ENCODE data around the gene SPPL3. TPM values are rescaled to one million over a fixed set of nuclear protein-coding genes. Genes with fewer than 3 reads are reported as not detected.

The SPPL3 gene
- total RNA-seq, 1 donor, result 10.9 TPM

DNA sequence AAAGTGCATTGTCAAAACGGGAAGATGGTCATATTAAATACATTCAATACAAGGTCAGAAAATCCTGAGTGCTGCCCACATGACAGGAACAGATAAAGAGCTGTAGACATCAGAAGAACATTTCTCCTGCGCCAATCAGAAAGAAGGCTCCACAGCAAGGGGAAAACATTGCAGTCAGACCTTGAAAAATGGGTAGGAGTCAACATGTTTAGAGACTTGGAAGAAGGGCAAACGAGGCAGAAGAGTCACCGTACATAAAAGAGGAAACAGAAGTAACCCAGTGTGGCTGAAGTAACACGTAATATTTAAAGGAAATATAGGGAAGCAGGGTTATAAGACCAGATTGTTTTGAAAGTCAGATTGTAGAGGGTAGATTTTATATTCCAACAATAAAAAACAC is 11.9 kb downstream of the SPPL3 start:
- Histone ChIP-seq H3K27me3 (ENCODE audit: insufficient read depth, low read length) (no peaks in the 10 kb centered on the region), H3K36me3 (ENCODE audit: insufficient read depth, low read length) (no peaks in the 10 kb centered on the region), H3K4me2 (ENCODE audit: insufficient read depth, low read length) (no peak overlapping the region), H3K79me2 (ENCODE audit: insufficient read depth, low read length) (peaks cover 82% of the 10 kb centered on the region), H2AFZ (ENCODE audit: low read length) (no peak overlapping the region), H3K4me3 (ENCODE audit: insufficient read depth, low read length) (no peak overlapping the region), H3K4me1 (ENCODE audit: insufficient read depth, low read length) (no peaks in the 10 kb centered on the region), H3K9me3 (ENCODE audit: low read depth, low read length) (no peaks in the 10 kb centered on the region), H3K27ac (ENCODE audit: low read depth, low read length) (no peak overlapping the region), H4K20me1 (ENCODE audit: insufficient read depth, low read length) (peaks cover 25% of the 10 kb centered on the region)
- no peak for DNase-seq (ENCODE audit: insufficient read length, low spot score, missing footprints)
- TF ChIP-seq CTCF (IDR thresholded peaks at IDR 0.05; ENCODE audit: extremely low read depth, low read depth, low read length), result no peak

DNA sequence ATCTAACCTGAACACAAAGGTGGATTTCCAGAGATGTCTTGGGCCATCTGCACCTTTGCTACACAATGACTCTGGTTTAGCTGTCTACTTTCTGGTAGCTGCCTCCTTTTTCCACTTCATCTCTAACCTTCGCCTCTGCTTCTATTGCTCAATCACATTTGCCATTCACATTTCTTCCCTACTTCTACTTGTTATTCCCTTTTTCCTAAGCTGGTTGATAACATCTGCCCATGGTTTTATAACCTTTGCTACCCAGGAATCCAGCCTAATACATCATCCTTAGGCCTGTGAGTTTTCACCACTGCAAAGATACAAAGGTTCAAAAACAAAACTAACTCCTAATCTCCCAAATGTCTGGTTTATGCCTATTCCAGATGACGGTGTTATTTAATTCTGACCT is 13.2 kb downstream of the SPPL3 start:
- H3K4me1 ChIP-seq (ENCODE audit: insufficient read depth, low read length), result no peaks in the 10 kb centered on the region
- H3K4me3 ChIP-seq (ENCODE audit: insufficient read depth, low read length), result no peak overlapping the region
- H3K36me3 ChIP-seq (ENCODE audit: insufficient read depth, low read length), result no peaks in the 10 kb centered on the region
- peaks cover 28% of the 10 kb centered on the region for H4K20me1 ChIP-seq (ENCODE audit: insufficient read depth, low read length)
- no peaks in the 10 kb centered on the region for H3K9me3 ChIP-seq (ENCODE audit: low read depth, low read length)
- no peak for DNase-seq (ENCODE audit: insufficient read length, low spot score, missing footprints)
- H3K27ac ChIP-seq (ENCODE audit: low read depth, low read length), result no peak overlapping the region
- H2AFZ ChIP-seq (ENCODE audit: low read length), result no peak overlapping the region
- peaks cover 78% of the 10 kb centered on the region for H3K79me2 ChIP-seq (ENCODE audit: insufficient read depth, low read length)
- TF ChIP-seq CTCF (IDR thresholded peaks at IDR 0.05; ENCODE audit: extremely low read depth, low read depth, low read length), result no peak
- no peaks in the 10 kb centered on the region for H3K27me3 ChIP-seq (ENCODE audit: insufficient read depth, low read length)
- no peak overlapping the region for H3K4me2 ChIP-seq (ENCODE audit: insufficient read depth, low read length)

DNA sequence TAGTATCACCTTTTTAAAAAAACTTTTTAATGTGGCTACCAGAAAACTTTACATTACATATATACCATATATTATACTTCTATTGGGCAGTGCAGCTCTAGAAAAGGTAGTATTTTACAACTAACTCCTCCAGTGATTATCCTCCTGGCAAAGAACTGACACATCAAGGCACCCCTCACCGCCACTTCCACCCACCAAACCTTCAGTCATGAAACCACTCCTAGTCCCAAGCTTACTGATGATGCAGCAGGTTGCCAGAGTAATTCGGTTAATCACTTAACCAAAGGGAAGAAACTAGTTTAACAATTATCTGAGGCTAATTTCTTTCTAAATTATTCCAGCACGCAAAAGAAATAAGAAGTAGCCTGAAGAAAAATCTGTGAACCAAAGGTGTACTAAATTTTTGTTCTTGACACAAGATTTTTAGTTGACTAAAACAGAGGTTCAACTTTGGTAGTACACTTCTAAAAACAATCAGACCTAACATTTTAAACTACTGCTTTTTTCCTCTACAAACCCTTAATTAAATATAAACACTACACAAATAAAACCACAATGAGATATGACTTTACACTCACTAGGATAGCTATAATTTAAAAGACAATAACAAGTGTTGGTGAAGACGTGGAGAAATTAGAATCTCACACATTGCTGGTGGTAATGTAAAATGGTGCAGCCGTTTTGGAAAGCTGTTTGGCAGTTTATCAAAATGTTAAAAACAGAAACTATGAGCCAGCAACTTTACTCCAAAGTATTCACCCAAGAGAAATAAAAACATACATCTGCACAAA is 16.7 kb downstream of the SPPL3 start:
- no peaks in the 10 kb centered on the region for H3K9me3 ChIP-seq (ENCODE audit: low read depth, low read length)
- no peaks in the 10 kb centered on the region for H3K36me3 ChIP-seq (ENCODE audit: insufficient read depth, low read length)
- H2AFZ ChIP-seq (ENCODE audit: low read length), result no peak overlapping the region
- no peaks in the 10 kb centered on the region for H3K4me1 ChIP-seq (ENCODE audit: insufficient read depth, low read length)
- no peak for TF ChIP-seq CTCF (IDR thresholded peaks at IDR 0.05; ENCODE audit: extremely low read depth, low read depth, low read length)
- DNase-seq (ENCODE audit: insufficient read length, low spot score, missing footprints), result no peak
- no peaks in the 10 kb centered on the region for H3K27me3 ChIP-seq (ENCODE audit: insufficient read depth, low read length)
- H4K20me1 ChIP-seq (ENCODE audit: insufficient read depth, low read length), result peaks cover 19% of the 10 kb centered on the region
- H3K27ac ChIP-seq (ENCODE audit: low read depth, low read length), result no peak overlapping the region
- no peak overlapping the region for H3K4me2 ChIP-seq (ENCODE audit: insufficient read depth, low read length)
- H3K4me3 ChIP-seq (ENCODE audit: insufficient read depth, low read length), result no peak overlapping the region
- H3K79me2 ChIP-seq (ENCODE audit: insufficient read depth, low read length), result peaks cover 70% of the 10 kb centered on the region

DNA sequence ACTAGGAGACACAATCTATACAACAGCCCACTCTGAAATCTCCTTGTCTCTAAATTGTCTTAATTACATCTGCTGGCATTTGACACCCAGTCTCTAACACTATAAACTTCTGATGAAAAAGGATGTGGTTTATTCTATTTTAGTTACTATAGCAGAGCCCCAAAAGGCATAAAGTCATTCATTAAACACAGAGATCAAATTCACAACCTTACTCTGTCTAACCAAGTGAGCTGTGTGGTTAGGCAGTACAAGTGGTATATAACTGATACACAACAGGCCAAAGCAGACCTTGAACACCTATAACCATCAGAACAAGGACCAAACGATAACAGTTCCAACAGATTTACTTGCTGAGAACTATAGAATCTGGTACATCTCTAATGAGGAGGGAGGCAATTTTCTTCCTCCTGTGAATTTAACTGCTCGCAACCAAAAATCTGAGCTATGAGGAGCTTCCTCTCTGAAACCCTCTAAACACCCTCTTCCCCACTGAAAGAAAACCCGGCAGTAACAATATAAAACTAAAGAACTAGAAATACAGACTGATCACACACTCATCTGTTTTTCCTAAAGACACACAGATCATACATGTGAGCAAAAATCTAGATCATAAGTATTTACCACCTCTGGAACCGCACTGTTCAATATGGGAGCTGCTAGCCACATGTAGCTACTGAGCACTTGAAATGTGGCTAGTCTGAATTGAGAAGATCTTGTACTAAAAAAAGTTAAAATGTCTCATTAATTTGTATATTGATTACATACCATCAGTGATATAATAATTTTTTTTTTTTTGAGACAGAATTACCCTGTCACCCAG is 17.7 kb downstream of the SPPL3 start:
- no peak overlapping the region for H3K4me3 ChIP-seq (ENCODE audit: insufficient read depth, low read length)
- H3K36me3 ChIP-seq (ENCODE audit: insufficient read depth, low read length), result no peaks in the 10 kb centered on the region
- H3K4me2 ChIP-seq (ENCODE audit: insufficient read depth, low read length), result no peak overlapping the region
- no peaks in the 10 kb centered on the region for H3K27me3 ChIP-seq (ENCODE audit: insufficient read depth, low read length)
- H4K20me1 ChIP-seq (ENCODE audit: insufficient read depth, low read length), result peaks cover 19% of the 10 kb centered on the region
- no peak overlapping the region for H3K27ac ChIP-seq (ENCODE audit: low read depth, low read length)
- no peaks in the 10 kb centered on the region for H3K4me1 ChIP-seq (ENCODE audit: insufficient read depth, low read length)
- no peaks in the 10 kb centered on the region for H3K9me3 ChIP-seq (ENCODE audit: low read depth, low read length)
- no peak for TF ChIP-seq CTCF (IDR thresholded peaks at IDR 0.05; ENCODE audit: extremely low read depth, low read depth, low read length)
- H3K79me2 ChIP-seq (ENCODE audit: insufficient read depth, low read length), result peaks cover 72% of the 10 kb centered on the region
- H2AFZ ChIP-seq (ENCODE audit: low read length), result no peak overlapping the region
- no peak for DNase-seq (ENCODE audit: insufficient read length, low spot score, missing footprints)

Data from osteoblast (primary cell).